GM19324 (cell line): ENCODE measurements around the gene TWIST2.

Experiments used
- ATAC-seq: cut with Tn5 transposase; IDR thresholded peaks from one replicate; pipeline ENCODE4 v1.9.1; 2021; ENCODE audit warnings: mild to moderate bottlenecking, moderate library complexity; ENCODE audit not compliant: unreplicated experiment, low FRiP score

Gene TWIST2

DNA sequence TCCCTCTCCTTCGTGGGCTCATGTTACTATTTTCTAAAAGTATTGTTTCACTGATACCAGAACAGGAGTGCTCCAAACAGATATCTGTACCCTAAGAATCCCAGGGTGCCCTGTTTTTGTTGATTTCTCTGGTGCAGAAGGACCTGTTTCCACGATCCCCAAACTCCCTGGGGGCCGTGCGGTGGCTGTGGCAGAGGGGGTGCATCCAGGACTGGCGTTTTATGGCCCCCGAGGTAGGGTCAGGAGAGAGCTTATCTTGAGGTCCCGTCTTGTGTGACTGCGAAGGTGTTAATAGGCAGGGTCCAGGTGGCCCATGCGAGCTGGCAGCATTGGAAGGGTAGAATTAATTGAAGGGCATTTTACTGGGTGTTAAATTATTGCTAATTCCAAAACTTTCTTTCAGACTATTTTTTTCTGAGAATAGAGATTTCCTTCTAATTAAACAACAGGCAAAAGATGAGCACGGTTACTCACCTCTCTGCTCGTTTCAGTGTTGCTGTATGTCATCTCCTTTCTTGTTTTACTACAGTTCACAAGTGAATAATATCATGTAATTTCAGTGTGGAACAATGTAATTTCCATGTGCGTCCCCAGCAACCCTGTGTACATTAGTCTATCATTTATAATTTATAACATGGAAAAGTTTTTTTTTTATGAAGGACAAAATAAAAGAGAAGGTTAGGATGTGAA is 8.2 kb downstream of the TWIST2 start:
- no peak for ATAC-seq

DNA sequence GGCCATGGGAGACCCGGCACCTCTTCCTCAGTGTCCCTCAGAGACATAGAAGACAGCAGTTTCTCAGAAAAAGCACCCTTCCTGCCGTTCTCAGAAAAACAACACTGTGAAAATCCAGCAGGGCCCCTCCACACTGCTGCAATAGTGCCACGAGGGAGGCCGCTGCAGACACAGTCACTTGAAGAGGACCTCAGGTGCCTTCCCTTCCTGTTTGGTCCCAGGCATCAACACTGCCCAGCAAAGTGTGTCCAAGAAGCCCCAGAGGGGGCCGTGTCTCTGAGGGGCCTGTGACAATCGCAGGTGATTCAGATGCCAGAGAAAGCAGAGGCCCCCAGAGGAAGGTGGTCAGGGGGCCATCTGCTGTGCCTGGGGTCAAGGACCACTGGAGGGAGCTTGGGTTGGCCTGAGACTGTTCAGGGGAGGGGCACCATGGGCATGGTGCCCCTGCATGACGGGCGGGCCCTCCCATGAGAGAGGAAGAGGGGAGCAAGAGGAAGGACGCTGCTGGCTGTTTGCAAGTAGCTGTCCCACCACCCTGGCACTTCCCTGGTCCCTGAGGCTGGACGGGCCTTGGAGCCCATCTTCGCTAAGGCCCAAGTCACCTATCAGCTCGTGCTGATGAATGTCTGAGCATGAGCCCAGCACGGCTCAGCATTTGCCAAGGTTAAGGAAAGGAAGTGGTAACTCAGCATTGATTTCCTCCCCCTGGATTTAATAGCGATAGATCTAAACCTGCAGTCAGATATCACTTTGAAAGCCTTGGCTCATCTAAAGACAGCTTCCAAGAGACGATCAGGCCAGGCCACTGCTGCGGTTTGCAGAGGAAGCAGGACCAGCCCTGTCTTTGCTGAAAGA is 9.1 kb downstream of the TWIST2 start:
- ATAC-seq, result no peak

DNA sequence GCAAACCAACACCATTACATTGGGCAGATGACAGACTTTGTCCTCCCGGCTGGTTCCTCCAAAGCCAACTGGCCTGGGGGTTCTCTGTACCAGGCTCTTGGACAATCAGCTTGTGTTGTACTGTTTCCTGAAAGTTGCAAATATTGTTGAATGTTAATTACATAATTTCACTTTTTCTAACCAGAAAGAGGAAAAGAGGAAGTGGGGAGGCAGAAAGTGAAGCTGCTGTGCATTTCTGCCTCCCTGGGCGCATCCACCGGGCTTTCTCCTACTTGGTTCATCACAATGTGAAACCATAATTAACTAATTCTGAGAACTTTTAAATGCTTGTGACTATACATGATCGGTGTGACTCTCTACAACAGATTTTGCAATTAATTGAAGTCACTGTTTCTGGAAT is 10.1 kb downstream of the TWIST2 start:
- ATAC-seq, result no peak

DNA sequence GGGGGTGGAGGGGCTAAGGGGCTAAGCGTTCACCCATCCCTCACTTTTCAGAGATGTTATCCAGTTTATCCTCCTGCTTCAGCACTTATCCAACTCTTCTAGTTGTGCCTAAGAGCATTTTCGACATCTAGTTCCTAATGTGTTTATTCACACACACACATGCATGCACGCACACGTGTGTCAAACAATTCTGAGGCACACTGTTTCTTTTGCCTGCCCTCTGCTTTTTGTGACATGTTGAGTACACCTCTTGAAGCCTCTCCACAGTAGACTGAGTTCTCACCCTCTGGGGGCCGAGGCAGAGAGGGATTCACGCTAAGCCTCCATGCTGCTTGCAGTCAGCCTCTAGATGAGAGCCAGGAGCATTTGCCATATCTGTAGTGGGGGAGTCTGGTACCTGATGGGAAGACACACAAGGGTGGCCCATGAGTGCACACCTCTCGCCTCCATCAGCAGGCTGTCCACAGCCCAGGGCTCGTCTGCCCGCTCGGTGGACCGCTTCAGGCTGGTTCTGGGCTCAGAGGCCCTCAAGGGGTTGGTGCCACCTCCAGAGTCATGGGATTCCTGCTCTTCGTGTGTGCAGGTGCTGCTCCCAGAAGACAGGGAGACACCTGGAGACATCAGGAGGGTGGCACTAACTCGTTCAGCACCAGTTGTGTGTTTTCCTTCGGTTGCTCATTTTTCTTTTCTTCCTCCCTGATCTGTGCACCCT is 11.9 kb downstream of the TWIST2 start:
- no peak for ATAC-seq

DNA sequence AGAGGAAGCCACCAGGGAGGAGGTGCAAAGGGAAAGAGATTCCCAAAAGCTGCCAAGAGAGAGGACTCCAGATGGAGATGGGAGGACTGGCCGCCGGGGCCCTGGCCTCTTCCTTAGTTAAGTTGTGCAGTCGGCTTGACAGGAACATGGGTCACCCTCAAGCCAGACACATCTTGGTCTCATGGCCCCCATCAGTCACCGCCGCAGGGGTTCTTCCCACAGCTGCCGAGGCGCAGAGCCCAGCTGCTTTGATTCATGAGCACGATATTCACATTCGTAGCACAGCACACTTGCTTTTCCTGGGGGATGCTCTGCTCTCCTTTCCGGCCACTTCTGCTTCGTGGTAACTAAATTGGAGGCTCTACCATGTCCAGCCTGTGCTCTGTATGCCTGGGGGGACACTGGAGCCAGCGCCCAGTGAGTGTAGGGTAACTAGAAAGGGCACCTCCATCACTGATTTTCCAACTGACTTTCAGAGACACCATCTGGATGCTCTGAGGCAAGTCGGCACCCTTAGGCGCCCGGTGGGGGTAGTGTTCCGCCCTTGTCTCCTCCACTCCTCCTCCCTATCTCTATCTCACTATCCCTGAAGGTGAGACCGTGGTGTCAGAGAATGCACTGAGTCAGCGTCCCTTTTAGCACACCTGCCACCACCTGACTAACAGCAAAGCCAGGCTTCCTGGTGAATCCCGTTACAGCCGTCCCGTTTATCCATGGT is 13.3 kb downstream of the TWIST2 start:
- ATAC-seq, result no peak

DNA sequence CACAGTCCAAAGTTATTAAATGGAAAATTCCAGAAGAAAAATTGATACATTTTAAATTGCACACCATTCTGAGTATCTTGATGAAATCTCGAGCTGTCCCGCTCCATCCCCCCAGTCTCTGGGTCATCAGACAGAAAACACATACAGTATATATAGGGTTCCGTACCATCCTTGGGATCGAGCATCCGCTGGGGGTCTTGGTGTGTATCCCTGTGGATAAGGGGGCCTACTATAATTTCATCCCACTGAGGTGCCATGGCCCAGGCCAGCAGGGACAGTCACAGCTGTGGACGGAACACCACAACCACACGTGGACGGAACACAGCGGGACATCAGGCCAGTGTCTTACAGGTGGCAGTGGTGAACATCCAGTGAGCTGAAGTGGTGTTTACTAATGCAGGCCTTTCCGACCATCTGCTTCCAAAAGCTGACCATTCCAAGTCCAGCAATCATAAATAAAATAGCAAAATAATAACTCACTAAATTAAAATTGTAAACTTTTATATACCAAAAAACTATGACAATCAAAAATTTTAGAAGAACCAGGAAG is 14.0 kb downstream of the TWIST2 start:
- no peak for ATAC-seq

DNA sequence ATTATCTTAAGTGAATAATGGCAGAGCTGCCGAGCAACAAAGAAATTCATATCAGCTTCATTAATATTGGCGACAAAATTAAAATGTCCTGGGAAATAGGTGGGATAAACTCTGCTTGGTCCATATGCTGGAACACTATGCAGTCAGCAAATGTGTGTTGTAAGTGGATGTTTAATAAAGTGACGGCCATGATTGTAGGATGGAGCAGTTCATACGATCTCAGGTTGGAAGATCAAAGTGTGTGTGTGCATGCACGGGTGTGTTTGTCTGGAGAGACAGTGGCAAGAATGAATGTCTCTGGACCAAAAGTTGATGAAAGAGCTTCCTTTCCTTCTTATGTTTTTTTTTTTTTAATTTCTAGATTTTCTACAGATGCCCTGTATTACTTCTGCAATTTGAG is 14.8 kb downstream of the TWIST2 start:
- ATAC-seq, result no peak

DNA sequence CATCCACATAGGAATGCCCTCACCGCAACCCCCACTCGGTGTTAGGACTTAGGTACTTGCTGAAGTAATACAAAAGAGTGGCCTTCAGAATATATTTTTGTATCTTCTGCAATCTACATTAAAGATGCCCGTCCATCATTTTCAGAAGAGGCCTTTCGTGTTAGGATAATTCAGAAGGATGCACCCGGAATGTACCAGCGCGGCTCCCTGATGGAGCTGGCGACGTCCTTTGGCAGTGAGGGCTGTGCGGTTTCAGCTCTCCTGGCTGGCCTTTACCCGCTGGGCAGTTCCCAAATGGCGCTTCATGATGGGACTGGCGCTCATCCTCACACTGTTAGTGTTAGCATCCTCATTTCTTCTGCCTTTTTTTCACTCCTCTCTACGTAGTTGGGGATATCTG is 15.3 kb downstream of the TWIST2 start:
- ATAC-seq, result no peak

DNA sequence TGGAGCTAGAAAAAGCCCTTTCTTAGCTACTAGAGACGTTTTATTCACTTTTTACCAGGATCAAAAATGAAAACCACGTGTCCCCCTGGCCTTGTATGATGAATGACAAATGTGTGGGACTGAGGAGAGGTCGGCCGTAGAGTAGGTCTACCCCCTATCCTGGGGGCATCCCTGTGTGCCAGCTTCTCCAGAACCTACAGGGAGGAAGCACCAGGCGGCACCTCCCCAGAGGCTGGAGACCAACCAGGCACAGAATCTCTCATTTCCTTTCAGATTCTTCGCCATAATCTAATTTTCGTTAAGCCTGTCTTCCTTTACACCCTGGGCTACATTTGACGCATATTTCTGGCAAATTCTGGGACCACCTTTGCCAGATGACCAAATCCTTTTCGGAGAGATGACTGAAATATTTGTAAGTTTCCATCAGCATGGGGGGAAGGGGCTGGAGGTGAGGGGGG is 15.9 kb downstream of the TWIST2 start:
- ATAC-seq, result no peak

DNA sequence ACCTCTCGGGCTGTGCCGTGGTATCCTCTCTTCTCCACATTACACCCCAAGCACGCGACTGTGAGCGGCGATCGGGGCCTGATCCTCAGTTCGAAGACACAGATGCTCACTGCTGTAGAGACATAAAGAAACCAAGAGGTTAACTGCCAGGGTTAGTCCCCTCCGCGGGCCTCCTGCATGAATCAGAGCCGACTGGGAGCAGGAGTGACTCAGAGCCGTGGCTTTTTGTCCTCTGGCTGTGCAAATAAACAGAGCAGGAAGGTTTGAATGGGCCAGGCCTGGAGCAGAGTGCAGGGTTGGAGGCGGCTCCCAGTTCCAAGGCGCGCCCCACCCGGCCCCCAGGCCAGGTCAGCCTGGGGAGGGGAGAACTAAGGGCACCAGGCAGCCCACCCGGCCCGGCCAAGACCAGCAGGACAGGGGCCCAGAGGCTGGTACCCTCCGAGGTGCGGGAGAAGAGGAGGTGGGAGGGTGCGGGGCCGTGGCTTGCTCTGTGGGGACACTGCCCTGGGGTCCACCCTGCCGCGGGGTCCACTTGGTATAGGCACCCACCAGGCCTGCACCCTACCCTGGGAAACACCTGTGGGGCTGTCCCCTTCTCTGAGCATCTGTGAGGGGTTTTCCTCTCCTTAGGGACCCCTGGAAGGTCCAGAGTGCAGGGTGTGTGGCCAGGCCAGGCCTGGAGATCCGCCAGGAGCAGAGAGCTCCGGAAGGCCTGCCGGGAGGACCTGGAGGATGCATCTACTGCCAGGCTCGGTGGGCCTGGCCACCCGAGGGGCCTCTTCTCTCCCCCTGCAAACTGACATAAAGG is 16.5 kb downstream of the TWIST2 start:
- ATAC-seq, result no peak

DNA sequence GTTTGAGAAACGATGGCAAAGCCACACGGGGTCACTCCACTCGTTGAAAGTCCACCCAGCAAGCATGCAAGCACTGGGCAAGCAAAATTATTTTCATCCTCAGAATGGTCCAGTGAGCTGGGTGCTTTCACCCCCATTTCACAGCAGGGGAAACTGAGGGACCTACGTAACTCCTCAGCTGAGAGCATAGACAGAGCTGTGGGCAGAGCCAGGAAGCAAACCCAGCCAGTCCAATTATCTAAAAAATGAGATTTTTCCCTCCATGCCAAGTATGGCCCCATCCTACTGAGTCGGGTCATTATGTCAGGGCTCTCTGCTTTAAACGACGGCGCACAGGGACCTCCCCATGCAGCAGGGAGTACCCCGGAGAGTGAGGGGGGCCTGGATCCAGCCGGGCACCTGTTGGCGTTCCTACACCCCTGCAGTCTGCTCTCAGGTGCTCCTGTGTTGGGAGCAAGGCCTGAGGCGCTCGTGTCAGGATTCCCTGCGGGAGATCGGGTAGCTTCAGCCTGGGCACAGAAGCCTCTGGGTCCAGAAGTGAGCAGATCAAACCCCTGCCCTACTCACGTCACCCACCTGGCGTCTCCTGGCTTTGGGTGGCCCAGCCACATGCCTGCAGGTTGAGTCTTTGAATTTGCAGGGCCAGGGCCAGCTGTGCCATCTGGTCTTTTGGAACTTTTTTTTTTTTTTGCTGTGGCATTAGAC is 17.3 kb downstream of the TWIST2 start:
- ATAC-seq, result no peak

DNA sequence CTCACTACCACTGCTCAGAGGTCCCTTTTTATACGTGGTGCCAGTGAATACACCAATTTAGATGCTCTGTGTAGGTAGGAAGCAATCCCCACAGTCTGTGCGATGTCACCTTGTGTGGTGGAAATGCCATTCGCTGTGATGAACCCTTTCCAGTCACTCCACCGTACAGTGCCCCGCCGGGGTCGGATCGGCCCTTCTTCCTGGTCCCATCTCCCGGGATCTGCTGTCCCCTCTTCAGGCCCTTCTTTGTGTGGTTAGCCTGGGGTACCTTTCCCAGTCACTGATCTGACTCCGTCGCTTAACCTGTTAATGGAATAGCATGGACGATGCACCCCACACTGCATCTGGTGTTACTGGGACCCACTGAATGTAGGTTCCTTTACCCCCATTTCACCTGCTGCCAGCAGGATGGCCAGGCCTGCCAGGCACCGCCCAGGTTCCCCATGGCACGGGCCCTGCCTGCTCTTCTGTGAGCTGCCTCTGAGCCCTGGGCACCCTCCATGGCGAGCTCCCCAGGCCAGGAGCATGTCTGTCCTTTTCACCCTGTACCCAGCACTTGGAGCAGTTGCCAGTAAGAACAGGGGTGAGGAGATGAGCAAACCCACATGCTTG is 18.0 kb downstream of the TWIST2 start:
- ATAC-seq, result no peak

DNA sequence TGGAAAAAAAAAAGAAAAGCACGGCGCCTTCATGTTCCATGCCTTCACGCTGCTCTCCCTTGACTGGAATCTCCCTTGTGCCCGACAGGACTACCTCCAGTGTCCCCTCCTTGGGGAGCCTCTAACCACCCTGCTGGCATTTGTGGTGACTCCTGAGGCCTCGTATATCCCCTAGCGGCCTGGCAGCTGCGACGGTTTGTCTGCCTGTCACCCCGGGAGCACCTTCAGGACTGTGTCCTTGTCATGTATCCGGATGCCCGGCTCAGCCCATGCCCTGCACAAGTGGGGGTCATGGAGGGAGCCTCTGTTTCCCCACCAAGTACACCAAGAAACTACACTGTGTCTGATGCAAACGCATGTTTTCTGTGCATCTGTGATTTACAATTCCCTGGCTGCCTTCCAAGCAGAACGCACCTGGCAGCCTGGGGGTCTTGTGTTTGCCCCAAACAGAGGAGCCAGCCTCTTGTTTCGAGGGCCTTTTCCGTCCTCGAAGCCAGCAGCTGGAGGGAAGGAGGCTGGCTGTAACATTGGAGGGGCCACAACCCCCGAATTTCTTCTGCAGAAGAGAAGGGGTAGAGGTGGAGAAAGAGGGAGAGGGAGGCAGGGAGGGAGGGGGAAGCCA is 18.9 kb downstream of the TWIST2 start:
- no peak for ATAC-seq

DNA sequence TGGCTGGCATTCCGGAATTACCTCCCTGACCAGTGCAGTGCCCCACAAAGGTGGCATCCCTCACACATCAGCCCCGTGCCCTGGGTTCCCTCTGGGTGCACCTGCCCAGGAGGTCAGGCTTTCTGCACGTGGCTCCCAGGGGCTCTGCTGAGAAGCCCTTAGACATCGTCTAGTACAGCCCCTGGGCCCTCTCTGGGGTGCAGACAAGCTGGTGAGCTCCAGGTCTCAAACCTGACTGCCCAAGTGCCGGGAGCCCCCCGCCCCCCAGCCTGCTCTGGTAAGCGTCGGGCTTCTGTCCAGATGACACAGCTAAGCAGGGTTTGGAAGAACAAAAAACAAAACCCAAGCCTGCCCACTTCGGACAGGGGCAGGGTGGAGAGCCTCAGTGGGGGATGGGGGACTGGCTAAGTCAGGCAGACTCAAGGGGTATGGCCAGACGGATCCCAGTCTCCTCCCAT is 20.2 kb downstream of the TWIST2 start:
- ATAC-seq, result no peak

DNA sequence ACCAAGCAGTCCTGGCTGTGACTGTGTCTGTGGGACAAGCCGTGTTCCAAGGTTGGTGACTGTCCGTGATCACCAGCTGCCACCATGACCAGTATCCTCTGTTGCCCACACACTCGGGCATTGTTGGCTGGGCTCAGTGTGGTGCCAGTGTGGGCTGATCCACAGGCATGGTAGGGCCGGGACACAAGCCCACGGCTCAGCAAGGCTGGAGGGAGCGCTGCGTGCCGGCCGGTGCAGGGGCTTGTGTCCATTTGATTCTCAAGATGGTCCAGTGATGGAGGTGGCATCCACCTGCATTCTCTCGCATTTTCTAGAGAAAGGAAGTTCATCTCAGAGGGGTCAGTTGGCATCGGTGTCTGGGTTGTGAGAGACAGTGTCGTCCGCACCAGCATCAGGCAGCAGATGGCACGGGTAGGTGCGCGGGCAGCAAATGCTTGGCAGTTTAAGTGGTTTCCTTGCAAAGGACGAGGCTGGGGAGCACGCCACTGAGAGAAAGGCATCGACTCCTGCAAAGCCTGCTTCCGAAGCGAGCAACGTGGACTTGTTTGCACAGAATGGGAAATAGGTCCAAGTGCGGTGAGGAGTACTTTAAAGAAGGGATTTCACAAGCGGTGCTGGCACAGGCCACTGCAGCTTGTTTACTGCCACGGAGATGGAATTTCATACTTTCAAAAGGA is 20.9 kb downstream of the TWIST2 start:
- no peak for ATAC-seq

DNA sequence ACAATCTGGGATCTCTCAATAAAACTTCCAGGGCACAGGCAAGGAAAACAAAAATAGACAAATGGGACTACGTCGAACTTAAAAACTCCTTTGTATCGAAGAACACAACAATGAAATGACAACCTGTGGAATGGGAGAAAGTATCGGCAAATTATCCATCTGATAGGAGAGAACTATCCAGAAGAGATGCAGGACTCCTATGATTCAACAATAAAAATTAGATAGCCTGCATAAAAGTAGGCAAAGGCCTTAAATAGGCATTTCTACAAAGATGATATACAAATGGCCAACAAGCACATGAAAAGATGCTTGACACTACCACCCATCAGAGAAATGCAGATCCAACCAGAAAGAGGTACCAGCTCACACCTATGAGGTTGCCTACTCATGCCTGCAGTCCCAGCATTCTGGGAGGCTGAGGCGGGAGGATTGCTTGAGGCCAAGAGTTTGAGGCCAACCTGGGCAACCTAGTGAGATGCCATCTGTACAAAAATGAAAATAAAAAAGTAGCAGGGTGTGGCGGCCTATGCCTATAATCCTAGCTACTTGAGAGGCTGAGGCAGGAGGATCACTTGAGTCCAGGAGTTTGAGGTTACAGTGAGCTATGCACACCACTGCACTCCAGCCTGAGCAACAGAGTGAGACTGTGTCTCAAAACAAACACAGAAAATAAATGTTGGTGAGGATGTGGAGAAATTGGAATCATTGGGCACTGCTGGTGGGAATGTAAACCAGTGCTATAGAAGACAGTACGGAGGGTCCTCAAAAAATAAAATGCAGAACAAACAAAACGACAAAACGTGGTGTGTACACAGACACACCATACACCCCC is 21.6 kb downstream of the TWIST2 start:
- ATAC-seq, result no peak

DNA sequence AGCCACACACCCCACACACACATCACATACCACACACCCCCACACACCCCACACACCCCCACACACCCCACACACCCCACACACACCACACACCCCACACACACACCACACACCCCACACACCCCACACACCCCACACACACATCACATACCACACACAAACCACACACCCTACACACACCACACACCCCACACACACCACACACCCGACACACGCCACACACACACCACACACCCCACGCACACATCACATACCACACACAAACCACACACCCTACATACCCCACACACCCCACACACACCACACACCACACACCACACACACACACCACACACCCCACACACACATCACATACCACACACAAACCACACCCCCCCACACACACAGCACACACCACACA is 22.4 kb downstream of the TWIST2 start:
- no peak for ATAC-seq
